GM23338 (cell line): ENCODE measurements around the gene S100PBP. TPM values are rescaled to one million over a fixed set of nuclear protein-coding genes. Genes with fewer than 3 reads are reported as not detected.

ENCODE experiments used
- ATAC-seq: fragments of 200-7000 bp; cut with Tn5 transposase; 3 replicates; pipeline ENCODE4 v1.9.1; 2020
- DNase-seq: peaks from one replicate; pipeline ENCODE4 v3.0.0-alpha.2; 2015; ENCODE audit warnings: low spot score
- H2AFZ ChIP-seq: fragments of 200-600 bp; sonication (generic); 2 replicates; pipeline ENCODE4 v1.8.0; 2016; ENCODE audit warnings: antibody characterized with exemption, mild to moderate bottlenecking, moderate library complexity
- H3F3A ChIP-seq: fragments of 200-600 bp; sonication (generic); replicated peaks from 2 replicates; pipeline ENCODE4 v1.8.0; 2017; ENCODE audit warnings: antibody characterized with exemption, mixed run types, low read depth
- H3K27ac ChIP-seq: fragments of 200-600 bp; sonication (generic); 2 replicates; pipeline ENCODE4 v1.6.1; 2016; ENCODE audit warnings: low read depth
- H3K27me3 ChIP-seq: fragments of 200-600 bp; sonication (generic); 2 replicates; pipeline ENCODE4 v1.8.0; 2016; ENCODE audit warnings: mild to moderate bottlenecking, mixed run types, moderate library complexity; ENCODE audit not compliant: insufficient read depth
- H3K36me3 ChIP-seq: fragments of 200-600 bp; sonication (generic); 2 replicates; pipeline ENCODE4 v1.8.0; 2016; ENCODE audit warnings: mild to moderate bottlenecking; ENCODE audit not compliant: insufficient read depth
- H3K4me1 ChIP-seq: fragments of 200-600 bp; sonication (generic); 2 replicates; pipeline ENCODE4 v1.8.0; 2016; ENCODE audit warnings: mild to moderate bottlenecking, moderate library complexity; ENCODE audit not compliant: insufficient read depth
- H3K4me2 ChIP-seq: fragments of 200-600 bp; sonication (generic); 2 replicates; pipeline ENCODE4 v1.7.1; 2017; ENCODE audit warnings: mixed run types
- H3K4me3 ChIP-seq: fragments of 200-600 bp; sonication (generic); 2 replicates; pipeline ENCODE4 v1.6.1; 2016; ENCODE audit warnings: mixed run types
- H3K79me2 ChIP-seq: fragments of 200-600 bp; sonication (generic); replicated peaks from 2 replicates; pipeline ENCODE4 v1.8.0; 2017; ENCODE audit warnings: mild to moderate bottlenecking; ENCODE audit not compliant: insufficient read depth
- H3K9me2 ChIP-seq: fragments of 200-600 bp; sonication (generic); 2 replicates; pipeline ENCODE4 v1.8.0; 2017; ENCODE audit not compliant: insufficient read depth
- H4K20me1 ChIP-seq: fragments of 200-600 bp; sonication (generic); replicated peaks from 2 replicates; pipeline ENCODE4 v1.8.0; 2017; ENCODE audit warnings: mild to moderate bottlenecking; ENCODE audit not compliant: insufficient read depth
- H3K27ac Mint-ChIP-seq: 2 replicates; pipeline ENCODE4 v1.8.0; 2020; ENCODE audit warnings: inconsistent platforms, mild to moderate bottlenecking, moderate library complexity, mixed read lengths
- H3K27me3 Mint-ChIP-seq: 3 replicates; pipeline ENCODE4 v1.8.0; 2022; ENCODE audit warnings: low read depth, mild to moderate bottlenecking, moderate library complexity, mixed read lengths, inconsistent platforms; ENCODE audit not compliant: insufficient read depth, poor library complexity
- H3K36me3 Mint-ChIP-seq: 3 replicates; pipeline ENCODE4 v1.8.0; 2021; ENCODE audit warnings: low read depth, mild to moderate bottlenecking, inconsistent platforms, moderate library complexity, mixed read lengths
- H3K4me1 Mint-ChIP-seq: 3 replicates; pipeline ENCODE4 v1.8.0; 2020; ENCODE audit warnings: mild to moderate bottlenecking, inconsistent platforms, mixed read lengths
- H3K4me3 Mint-ChIP-seq: 3 replicates; pipeline ENCODE4 v1.8.0; 2021; ENCODE audit warnings: moderate library complexity, mild to moderate bottlenecking, inconsistent platforms, mixed read lengths
- H3K9me3 Mint-ChIP-seq: 3 replicates; pipeline ENCODE4 v1.8.0; 2020; ENCODE audit warnings: moderate library complexity, mild to moderate bottlenecking, inconsistent platforms, mixed read lengths
- CREB1 ChIP-seq: fragments of 250-450 bp; sonication (Bioruptor Pico); IDR thresholded peaks from 2 replicates; pipeline ENCODE4 v1.5.0; 2020; ENCODE audit warnings: low read depth, mild to moderate bottlenecking, moderate library complexity
- EZH2 ChIP-seq: fragments of 200-600 bp; sonication (generic); IDR thresholded peaks from one replicate; pipeline ENCODE4 v1.8.0; 2017; ENCODE audit warnings: antibody characterized with exemption, mild to moderate bottlenecking, low read depth; ENCODE audit not compliant: unreplicated experiment
- EZH2phosphoT487 ChIP-seq: fragments of 200-600 bp; sonication (generic); IDR thresholded peaks from one replicate; pipeline ENCODE4 v1.8.1; 2018; ENCODE audit warnings: antibody characterized with exemption; ENCODE audit not compliant: unreplicated experiment
- JUNB ChIP-seq: IDR thresholded peaks from one replicate; pipeline ENCODE4 v1.6.1; 2016; ENCODE audit warnings: antibody characterized with exemption; ENCODE audit not compliant: unreplicated experiment
- NANOG ChIP-seq: IDR thresholded peaks from 2 replicates; pipeline ENCODE4 v1.6.1; 2016; ENCODE audit warnings: antibody characterized with exemption, borderline replicate concordance
- POLR2AphosphoS5 ChIP-seq: IDR thresholded peaks from 2 replicates; pipeline ENCODE4 v1.6.1; 2016; ENCODE audit warnings: antibody characterized with exemption, low read depth
- STAT1 ChIP-seq: IDR thresholded peaks from one replicate; pipeline ENCODE4 v1.6.1; 2016; ENCODE audit warnings: antibody characterized with exemption; ENCODE audit not compliant: unreplicated experiment
- ZNF114 ChIP-seq: fragments of 250-450 bp; sonication (Bioruptor Pico); IDR thresholded peaks from 2 replicates; pipeline ENCODE4 v1.5.0; 2020; ENCODE audit warnings: mild to moderate bottlenecking, moderate library complexity
- ZNF331 ChIP-seq: fragments of 250-450 bp; sonication (Bioruptor Pico); IDR thresholded peaks from 2 replicates; pipeline ENCODE4 v1.5.0; 2020; ENCODE audit warnings: low read depth, mild to moderate bottlenecking, moderate library complexity
- polyA plus RNA-seq: library from polyadenylated mRNA; unstranded; fragments of >200 nt; fragmentation: Nextera tagmentation; extraction: Ambion mirVana; gene quantifications from 2 replicates; pipeline ENCODE4 v1.2.1, GENCODE V29; 2016
- total RNA-seq: library from RNA; depleted of rRNA; stranded (reverse); fragments of >200 nt; shearing (Covaris generic); gene quantifications from 2 replicates; pipeline ENCODE4 v1.2.3, GENCODE V29; 2014
- TF ChIP-seq, protein P1 (sequence below): IDR thresholded peaks from one replicate; pipeline ENCODE4 v1.6.1; 2018; ENCODE audit warnings: antibody characterized with exemption; ENCODE audit not compliant: unreplicated experiment
- TF ChIP-seq, protein P2 (sequence below): IDR thresholded peaks from 2 replicates; pipeline ENCODE4 v1.6.1; 2016; ENCODE audit warnings: antibody characterized with exemption
- TF ChIP-seq, protein P3 (sequence below): fragments of 250-450 bp; sonication (Bioruptor Pico); IDR thresholded peaks from 2 replicates; pipeline ENCODE4 v1.5.0; 2020; ENCODE audit warnings: mild to moderate bottlenecking, moderate library complexity
- TF ChIP-seq, protein P4 (sequence below), 2 experiments: fragments of 200-600 bp in 1 of 2; sonication (generic) in 1 of 2; conservative IDR thresholded peaks; 2 replicates each; pipeline versions ENCODE4 v1.5.1 to v1.6.1; 2016 to 2017; ENCODE audit warnings: antibody characterized with exemption in 2 of 2, low read depth in 2 of 2, mild to moderate bottlenecking in 2 of 2, moderate library complexity in 1 of 2

Gene S100PBP
- total and polyA plus RNA-seq, 2 experiments from 2014 or later: 30.6 to 65.2 TPM

DNA sequence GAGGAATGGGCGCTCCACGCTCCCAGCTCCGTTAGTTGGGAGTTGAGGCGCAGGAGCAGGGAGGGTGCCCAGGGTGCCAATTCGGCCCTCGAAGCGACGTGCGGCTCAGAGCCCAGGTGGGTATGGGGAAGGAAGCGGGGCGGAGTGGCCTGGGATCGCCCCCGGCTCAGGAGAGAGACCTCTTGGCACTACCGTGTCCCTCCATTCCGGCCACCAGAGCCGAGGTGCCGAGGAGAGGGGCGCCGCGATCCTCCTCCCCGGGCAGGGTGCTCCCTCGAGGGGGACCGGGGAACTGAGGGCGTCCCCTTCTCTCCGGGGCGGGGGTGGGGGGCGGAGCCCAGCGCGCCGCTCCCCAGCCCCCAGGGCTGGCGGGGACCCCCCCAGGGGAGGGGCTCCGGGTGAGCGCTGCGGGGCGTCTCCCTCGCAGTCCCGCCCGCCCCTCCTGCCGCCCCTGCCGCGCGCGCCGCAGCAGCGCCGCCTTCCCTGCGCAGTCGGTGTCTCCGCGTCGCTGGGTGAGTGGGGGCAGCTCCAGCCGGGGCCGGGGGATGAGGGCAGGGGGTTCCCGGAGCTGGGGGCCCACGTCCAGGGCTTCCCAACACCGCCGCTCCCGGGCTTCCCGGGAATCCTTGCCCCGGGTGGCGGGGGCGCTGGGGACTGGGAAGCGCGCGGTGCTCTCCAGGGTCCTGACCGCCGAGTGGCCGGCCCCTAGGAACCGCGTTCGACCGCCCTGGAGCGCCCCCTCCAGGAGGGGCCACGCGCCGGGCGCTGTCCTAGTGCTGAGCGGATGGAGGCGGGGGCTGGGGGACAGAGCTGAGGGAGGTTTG is 68.8 kb downstream of the S100PBP start, which contains the start of gene HPCA:
Gene HPCA, plus strand, starts transcription at position 488 of the 824 bp plus-strand sequence. CDS start 2,408 bp downstream, outside the sequence.
- no peaks in the 10 kb centered on the region for H3K36me3 ChIP-seq
- H3F3A ChIP-seq: no peaks in the 10 kb centered on the region
- Mint-ChIP-seq H3K4me1 (peaks cover 18% of the 10 kb centered on the region), H3K36me3 (no peaks in the 10 kb centered on the region; the same call in 2 of the 3 replicates), H3K9me3 (no peaks in the 10 kb centered on the region), H3K4me3 (peak within 1 kb of the TSS; percentile 59), H3K27me3 (peaks cover 31% of the 10 kb centered on the region), H3K27ac (no peak within 1 kb of the TSS)
- no peak within 1 kb of the TSS for H3K27ac ChIP-seq
- DNase-seq (peak; percentile 93), ATAC-seq (peak; percentile 91)
- H4K20me1 ChIP-seq: peaks cover 6% of the 10 kb centered on the region
- H2AFZ ChIP-seq: no peak within 1 kb of the TSS; the same call in 1 of the 2 replicates
- H3K4me1 ChIP-seq: peaks cover 15% of the 10 kb centered on the region
- TF ChIP-seq NANOG (no peak), POLR2AphosphoS5 (no peak), ZNF114 (peak; percentile 91; the same call in 1 of the 2 replicates), EZH2phosphoT487 (no peak), ZNF331 (peak; percentile 55), CREB1 (CRISPR knock-in tag) (peak; percentile 76), EZH2 (no peak), STAT1 (no peak), JUNB (no peak)
- TF ChIP-seq, protein P1, sequence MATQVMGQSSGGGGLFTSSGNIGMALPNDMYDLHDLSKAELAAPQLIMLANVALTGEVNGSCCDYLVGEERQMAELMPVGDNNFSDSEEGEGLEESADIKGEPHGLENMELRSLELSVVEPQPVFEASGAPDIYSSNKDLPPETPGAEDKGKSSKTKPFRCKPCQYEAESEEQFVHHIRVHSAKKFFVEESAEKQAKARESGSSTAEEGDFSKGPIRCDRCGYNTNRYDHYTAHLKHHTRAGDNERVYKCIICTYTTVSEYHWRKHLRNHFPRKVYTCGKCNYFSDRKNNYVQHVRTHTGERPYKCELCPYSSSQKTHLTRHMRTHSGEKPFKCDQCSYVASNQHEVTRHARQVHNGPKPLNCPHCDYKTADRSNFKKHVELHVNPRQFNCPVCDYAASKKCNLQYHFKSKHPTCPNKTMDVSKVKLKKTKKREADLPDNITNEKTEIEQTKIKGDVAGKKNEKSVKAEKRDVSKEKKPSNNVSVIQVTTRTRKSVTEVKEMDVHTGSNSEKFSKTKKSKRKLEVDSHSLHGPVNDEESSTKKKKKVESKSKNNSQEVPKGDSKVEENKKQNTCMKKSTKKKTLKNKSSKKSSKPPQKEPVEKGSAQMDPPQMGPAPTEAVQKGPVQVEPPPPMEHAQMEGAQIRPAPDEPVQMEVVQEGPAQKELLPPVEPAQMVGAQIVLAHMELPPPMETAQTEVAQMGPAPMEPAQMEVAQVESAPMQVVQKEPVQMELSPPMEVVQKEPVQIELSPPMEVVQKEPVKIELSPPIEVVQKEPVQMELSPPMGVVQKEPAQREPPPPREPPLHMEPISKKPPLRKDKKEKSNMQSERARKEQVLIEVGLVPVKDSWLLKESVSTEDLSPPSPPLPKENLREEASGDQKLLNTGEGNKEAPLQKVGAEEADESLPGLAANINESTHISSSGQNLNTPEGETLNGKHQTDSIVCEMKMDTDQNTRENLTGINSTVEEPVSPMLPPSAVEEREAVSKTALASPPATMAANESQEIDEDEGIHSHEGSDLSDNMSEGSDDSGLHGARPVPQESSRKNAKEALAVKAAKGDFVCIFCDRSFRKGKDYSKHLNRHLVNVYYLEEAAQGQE: peak; percentile 98
- TF ChIP-seq, protein P2, sequence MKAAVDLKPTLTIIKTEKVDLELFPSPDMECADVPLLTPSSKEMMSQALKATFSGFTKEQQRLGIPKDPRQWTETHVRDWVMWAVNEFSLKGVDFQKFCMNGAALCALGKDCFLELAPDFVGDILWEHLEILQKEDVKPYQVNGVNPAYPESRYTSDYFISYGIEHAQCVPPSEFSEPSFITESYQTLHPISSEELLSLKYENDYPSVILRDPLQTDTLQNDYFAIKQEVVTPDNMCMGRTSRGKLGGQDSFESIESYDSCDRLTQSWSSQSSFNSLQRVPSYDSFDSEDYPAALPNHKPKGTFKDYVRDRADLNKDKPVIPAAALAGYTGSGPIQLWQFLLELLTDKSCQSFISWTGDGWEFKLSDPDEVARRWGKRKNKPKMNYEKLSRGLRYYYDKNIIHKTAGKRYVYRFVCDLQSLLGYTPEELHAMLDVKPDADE: 0 out of 2 replicates have a peak, but pooled peaks have one; percentile 32
- TF ChIP-seq, protein P3, sequence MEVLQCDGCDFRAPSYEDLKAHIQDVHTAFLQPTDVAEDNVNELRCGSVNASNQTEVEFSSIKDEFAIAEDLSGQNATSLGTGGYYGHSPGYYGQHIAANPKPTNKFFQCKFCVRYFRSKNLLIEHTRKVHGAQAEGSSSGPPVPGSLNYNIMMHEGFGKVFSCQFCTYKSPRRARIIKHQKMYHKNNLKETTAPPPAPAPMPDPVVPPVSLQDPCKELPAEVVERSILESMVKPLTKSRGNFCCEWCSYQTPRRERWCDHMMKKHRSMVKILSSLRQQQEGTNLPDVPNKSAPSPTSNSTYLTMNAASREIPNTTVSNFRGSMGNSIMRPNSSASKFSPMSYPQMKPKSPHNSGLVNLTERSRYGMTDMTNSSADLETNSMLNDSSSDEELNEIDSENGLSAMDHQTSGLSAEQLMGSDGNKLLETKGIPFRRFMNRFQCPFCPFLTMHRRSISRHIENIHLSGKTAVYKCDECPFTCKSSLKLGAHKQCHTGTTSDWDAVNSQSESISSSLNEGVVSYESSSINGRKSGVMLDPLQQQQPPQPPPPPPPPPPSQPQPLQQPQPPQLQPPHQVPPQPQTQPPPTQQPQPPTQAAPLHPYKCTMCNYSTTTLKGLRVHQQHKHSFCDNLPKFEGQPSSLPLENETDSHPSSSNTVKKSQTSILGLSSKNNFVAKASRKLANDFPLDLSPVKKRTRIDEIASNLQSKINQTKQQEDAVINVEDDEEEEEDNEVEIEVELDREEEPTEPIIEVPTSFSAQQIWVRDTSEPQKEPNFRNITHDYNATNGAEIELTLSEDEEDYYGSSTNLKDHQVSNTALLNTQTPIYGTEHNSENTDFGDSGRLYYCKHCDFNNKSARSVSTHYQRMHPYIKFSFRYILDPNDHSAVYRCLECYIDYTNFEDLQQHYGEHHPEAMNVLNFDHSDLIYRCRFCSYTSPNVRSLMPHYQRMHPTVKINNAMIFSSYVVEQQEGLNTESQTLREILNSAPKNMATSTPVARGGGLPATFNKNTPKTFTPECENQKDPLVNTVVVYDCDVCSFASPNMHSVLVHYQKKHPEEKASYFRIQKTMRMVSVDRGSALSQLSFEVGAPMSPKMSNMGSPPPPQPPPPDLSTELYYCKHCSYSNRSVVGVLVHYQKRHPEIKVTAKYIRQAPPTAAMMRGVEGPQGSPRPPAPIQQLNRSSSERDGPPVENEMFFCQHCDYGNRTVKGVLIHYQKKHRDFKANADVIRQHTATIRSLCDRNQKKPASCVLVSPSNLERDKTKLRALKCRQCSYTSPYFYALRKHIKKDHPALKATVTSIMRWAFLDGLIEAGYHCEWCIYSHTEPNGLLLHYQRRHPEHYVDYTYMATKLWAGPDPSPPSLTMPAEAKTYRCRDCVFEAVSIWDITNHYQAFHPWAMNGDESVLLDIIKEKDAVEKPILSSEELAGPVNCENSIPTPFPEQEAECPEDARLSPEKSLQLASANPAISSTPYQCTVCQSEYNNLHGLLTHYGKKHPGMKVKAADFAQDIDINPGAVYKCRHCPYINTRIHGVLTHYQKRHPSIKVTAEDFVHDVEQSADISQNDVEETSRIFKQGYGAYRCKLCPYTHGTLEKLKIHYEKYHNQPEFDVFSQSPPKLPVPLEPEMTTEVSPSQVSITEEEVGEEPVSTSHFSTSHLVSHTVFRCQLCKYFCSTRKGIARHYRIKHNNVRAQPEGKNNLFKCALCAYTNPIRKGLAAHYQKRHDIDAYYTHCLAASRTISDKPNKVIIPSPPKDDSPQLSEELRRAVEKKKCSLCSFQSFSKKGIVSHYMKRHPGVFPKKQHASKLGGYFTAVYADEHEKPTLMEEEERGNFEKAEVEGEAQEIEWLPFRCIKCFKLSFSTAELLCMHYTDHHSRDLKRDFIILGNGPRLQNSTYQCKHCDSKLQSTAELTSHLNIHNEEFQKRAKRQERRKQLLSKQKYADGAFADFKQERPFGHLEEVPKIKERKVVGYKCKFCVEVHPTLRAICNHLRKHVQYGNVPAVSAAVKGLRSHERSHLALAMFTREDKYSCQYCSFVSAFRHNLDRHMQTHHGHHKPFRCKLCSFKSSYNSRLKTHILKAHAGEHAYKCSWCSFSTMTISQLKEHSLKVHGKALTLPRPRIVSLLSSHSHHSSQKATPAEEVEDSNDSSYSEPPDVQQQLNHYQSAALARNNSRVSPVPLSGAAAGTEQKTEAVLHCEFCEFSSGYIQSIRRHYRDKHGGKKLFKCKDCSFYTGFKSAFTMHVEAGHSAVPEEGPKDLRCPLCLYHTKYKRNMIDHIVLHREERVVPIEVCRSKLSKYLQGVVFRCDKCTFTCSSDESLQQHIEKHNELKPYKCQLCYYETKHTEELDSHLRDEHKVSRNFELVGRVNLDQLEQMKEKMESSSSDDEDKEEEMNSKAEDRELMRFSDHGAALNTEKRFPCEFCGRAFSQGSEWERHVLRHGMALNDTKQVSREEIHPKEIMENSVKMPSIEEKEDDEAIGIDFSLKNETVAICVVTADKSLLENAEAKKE: peak; percentile 62; the same call in 1 of the 2 replicates
- TF ChIP-seq, protein P4, sequence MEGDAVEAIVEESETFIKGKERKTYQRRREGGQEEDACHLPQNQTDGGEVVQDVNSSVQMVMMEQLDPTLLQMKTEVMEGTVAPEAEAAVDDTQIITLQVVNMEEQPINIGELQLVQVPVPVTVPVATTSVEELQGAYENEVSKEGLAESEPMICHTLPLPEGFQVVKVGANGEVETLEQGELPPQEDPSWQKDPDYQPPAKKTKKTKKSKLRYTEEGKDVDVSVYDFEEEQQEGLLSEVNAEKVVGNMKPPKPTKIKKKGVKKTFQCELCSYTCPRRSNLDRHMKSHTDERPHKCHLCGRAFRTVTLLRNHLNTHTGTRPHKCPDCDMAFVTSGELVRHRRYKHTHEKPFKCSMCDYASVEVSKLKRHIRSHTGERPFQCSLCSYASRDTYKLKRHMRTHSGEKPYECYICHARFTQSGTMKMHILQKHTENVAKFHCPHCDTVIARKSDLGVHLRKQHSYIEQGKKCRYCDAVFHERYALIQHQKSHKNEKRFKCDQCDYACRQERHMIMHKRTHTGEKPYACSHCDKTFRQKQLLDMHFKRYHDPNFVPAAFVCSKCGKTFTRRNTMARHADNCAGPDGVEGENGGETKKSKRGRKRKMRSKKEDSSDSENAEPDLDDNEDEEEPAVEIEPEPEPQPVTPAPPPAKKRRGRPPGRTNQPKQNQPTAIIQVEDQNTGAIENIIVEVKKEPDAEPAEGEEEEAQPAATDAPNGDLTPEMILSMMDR (conservative IDR thresholded peaks at IDR 0.05; ENCODE audit: low read depth in 2 of 2): peak; percentile 71 to 91
- H3K9me2 ChIP-seq: no peaks in the 10 kb centered on the region
- no peaks in the 10 kb centered on the region for H3K79me2 ChIP-seq
- peaks cover 50% of the 10 kb centered on the region for H3K27me3 ChIP-seq
- H3K4me2 ChIP-seq: peak within 1 kb of the TSS; percentile 74
- peak within 1 kb of the TSS; percentile 52 for H3K4me3 ChIP-seq
